ENCODE results near the gene IQCE.
"Not testable (repeated sequence)": the region's sequence is repeated elsewhere in the genome, so short reads cannot be mapped to it uniquely, and the experiment has no call there.

Gene IQCE

GRCh38 chr7:2582006-2582735 is 23.4 kb downstream of the IQCE start:
- DNase-seq: no peak

- DNase-seq: no peak
These were observed 25.2 kb downstream of the IQCE start for GRCh38 chr7:2583798-2584580.

- no peak for DNase-seq
These were observed 26.7 kb downstream of the IQCE start for GRCh38 chr7:2585446-2585845.

- no peak for DNase-seq
These were observed 27.7 kb downstream of the IQCE start for GRCh38 chr7:2586326-2587020.

- DNase-seq: no peak
These were observed 28.4 kb downstream of the IQCE start for GRCh38 chr7:2587134-2587533.

- DNase-seq: no peak
These were observed 29.0 kb downstream of the IQCE start for GRCh38 chr7:2587778-2588177.

- DNase-seq: no peak
These were observed 30.6 kb downstream of the IQCE start for GRCh38 chr7:2589341-2589740.

- not testable (repeated sequence) for DNase-seq
These were observed 31.2 kb downstream of the IQCE start for GRCh38 chr7:2589941-2590340.

GRCh38 chr7:2592375-2592865 is 33.6 kb downstream of the IQCE start:
- no peak for DNase-seq

- DNase-seq: no peak
These were observed 34.4 kb downstream of the IQCE start for GRCh38 chr7:2593036-2593727.

- DNase-seq: no peak
These were observed 35.8 kb downstream of the IQCE start for GRCh38 chr7:2594599-2594998.

GRCh38 chr7:2595258-2595860 is 36.6 kb downstream of the IQCE start:
- DNase-seq: no peak

GRCh38 chr7:2596464-2597272 is 37.9 kb downstream of the IQCE start:
- no peak for DNase-seq

- no peak for DNase-seq
These were observed 38.5 kb downstream of the IQCE start for GRCh38 chr7:2597273-2597640.

GRCh38 chr7:2598154-2598823 is 39.5 kb downstream of the IQCE start:
- DNase-seq: no peak

- no peak for DNase-seq
These were observed 42.3 kb downstream of the IQCE start for GRCh38 chr7:2601065-2601464.

GRCh38 chr7:2601907-2602306 is 43.1 kb downstream of the IQCE start:
- DNase-seq: no peak

GRCh38 chr7:2602406-2603043 is 43.7 kb downstream of the IQCE start:
- DNase-seq: no peak

- no peak for DNase-seq
These were observed 44.5 kb downstream of the IQCE start for GRCh38 chr7:2603044-2603965.
